ENCODE measurements around the gene TMPRSS11F.

Gene TMPRSS11F

GRCh38 chr4:68132342-68132741 lies 2.7 kb upstream of the TMPRSS11F start:
- TF ChIP-seq, protein P1, sequence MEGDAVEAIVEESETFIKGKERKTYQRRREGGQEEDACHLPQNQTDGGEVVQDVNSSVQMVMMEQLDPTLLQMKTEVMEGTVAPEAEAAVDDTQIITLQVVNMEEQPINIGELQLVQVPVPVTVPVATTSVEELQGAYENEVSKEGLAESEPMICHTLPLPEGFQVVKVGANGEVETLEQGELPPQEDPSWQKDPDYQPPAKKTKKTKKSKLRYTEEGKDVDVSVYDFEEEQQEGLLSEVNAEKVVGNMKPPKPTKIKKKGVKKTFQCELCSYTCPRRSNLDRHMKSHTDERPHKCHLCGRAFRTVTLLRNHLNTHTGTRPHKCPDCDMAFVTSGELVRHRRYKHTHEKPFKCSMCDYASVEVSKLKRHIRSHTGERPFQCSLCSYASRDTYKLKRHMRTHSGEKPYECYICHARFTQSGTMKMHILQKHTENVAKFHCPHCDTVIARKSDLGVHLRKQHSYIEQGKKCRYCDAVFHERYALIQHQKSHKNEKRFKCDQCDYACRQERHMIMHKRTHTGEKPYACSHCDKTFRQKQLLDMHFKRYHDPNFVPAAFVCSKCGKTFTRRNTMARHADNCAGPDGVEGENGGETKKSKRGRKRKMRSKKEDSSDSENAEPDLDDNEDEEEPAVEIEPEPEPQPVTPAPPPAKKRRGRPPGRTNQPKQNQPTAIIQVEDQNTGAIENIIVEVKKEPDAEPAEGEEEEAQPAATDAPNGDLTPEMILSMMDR (conservative IDR thresholded peaks at IDR 0.05; ENCODE audit: low read depth, low read length): no peak
- DNase-seq (ENCODE audit: low read depth): no peak
- no peak overlapping the region for H3K4me3 ChIP-seq (ENCODE audit: low read length)

GRCh38 chr4:68124262-68124661 lies 5.4 kb downstream of the TMPRSS11F start:
- H3K4me3 ChIP-seq (ENCODE audit: low read length): no peak overlapping the region
- no peak for DNase-seq (ENCODE audit: low read depth)
- TF ChIP-seq, protein P1 (conservative IDR thresholded peaks at IDR 0.05; ENCODE audit: low read depth, low read length): no peak

DNA sequence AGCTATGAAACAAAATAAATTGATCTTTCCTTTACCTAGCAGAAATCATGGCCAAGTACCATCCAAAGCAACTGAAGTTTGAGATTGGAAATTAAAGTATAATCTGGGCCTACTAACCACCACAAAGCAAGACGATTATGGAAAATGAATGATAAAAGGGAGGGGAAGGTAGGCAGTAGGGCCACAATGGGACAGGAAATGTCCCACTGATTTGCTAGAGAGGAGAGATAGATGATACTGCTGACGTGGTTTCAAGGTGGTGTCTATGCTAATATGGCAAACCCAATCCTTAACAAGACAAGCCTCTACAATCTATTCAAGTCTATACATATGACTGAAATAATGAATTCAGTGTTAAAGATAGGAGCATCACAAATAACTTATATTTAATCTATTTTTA lies 6.1 kb downstream of the TMPRSS11F start:
- DNase-seq (ENCODE audit: low read depth): no peak
- TF ChIP-seq, protein P1 (conservative IDR thresholded peaks at IDR 0.05; ENCODE audit: low read depth, low read length): no peak
- no peak overlapping the region for H3K4me3 ChIP-seq (ENCODE audit: low read length)

DNA sequence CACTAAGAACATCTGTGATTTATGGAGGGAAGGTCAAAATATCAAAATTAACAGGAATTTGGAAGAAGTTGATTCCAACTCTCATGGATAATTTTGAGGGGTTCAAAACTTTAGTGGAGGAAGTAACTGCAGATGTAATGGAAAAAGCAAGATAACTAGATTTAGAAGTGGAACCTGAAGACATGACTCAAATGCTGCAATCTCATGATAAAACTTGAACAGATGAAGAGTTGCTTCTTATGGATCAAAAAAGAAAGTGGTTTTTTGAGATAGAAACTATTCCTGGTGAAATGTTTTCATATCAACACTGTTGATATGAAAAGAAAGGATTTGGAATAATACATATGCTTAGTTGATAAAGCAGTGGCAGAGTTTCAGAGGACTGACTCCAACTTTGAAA lies 9.7 kb downstream of the TMPRSS11F start:
- no peak for DNase-seq (ENCODE audit: low read depth)
- TF ChIP-seq, protein P1 (conservative IDR thresholded peaks at IDR 0.05; ENCODE audit: low read depth, low read length): no peak
- H3K4me3 ChIP-seq (ENCODE audit: low read length): no peak overlapping the region

DNA sequence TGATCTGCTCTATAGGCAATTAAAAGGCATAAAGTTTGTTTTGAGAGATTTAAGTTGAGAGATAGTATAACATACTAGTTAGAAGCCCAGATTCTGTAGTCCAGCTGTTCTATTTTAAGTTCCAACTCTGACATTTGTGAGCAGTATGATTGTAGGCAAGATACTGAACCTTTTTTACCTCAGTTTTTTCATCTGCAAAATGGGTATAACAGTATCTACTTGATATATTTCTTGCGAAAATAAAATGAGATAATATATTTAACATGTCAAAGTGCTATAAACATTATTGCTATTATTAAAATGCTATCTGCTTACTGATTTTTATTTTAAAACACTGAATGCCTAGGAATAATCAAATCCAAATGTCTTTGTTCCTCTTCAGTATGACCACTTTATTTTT lies 19.2 kb downstream of the TMPRSS11F start:
- no peak overlapping the region for H3K4me3 ChIP-seq (ENCODE audit: low read length)
- no peak for DNase-seq (ENCODE audit: low read depth)
- TF ChIP-seq, protein P1 (conservative IDR thresholded peaks at IDR 0.05; ENCODE audit: low read depth, low read length): no peak

DNA sequence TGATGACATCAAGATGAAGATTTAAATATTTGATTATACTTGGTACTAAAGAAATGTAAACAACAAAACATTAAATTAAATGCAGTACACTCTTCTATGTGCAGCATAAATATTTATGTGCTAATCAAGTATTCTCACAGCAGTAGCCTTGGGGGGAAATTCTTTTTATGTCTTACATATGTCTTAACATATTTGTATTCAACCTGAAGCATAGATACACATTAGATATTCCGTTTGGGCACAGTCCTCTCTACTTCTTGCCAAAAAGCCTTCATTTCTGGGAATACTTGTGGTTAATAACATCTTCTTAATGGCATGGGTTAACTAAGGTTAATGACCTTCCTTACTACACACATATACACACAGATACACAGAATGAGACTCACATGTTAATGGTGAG lies 19.8 kb downstream of the TMPRSS11F start:
- no peak overlapping the region for H3K4me3 ChIP-seq (ENCODE audit: low read length)
- TF ChIP-seq, protein P1 (conservative IDR thresholded peaks at IDR 0.05; ENCODE audit: low read depth, low read length): no peak
- DNase-seq (ENCODE audit: low read depth): no peak

DNA sequence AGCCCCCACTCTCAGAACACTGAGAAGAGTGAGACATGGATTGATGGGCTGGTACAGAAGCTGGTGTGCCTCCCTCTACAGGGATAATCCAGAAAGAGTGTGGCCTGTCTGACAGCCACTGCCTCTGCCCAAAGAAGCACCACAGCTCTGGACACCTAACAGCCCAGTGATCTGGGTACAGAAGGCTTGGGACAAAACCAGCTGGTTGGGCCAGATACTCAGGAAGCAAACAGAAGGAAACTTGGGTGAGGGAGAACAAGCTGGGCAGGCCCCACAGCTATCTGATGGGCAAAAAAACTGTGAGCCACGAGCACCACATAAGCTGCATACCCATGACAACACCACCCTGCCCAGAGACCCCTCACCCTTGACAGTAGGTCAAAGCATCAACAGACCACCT lies 46.9 kb downstream of the TMPRSS11F start:
- TF ChIP-seq, protein P1 (conservative IDR thresholded peaks at IDR 0.05; ENCODE audit: low read depth, low read length): no peak
- no peak overlapping the region for H3K4me3 ChIP-seq (ENCODE audit: low read length)
- no peak for DNase-seq (ENCODE audit: low read depth)

Data from retinal pigment epithelial cell (primary cell).